Measurements from ENCODE around the gene CD180.
A peak's percentile ranks its signal among the peaks of the same experiment; 100 is the strongest.
"Not testable (repeated sequence)": the region's sequence is repeated elsewhere in the genome, so short reads cannot be mapped to it uniquely, and the experiment has no call there.

CD180 gene

GRCh38 chr5:67187006-67187715 is 9.4 kb downstream of the CD180 start:
- Mint-ChIP-seq H3K4me3 (no peak overlapping the region), H3K27ac (peak overlapping the region; percentile 73), H3K4me1 (ENCODE audit: low read depth) (peaks cover 58% of the 10 kb centered on the region), H3K9me3 (no peaks in the 10 kb centered on the region), H3K36me3 (ENCODE audit: low read depth) (peaks cover 8% of the 10 kb centered on the region), H3K27me3 (no peaks in the 10 kb centered on the region)

DNA sequence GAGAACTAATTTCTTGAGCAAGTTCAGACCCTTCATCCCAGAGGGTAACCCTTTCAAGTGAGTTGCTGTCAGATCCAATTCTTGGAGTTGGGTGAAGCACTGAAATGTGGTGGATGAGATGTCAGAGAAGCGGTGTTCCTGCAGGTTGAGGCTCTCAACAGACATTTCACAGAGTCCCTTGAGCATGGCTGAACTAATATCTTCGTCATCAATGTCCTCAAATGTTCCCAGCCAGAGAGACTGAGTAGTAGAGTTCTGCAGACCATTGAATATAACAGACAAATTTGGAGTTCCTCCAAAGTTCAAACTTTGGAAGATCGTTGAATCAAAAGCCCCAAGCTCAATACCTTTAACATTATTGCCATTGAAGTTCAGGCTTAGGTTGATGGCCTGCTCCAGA is 12.7 kb downstream of the CD180 start:
- no peaks in the 10 kb centered on the region for H3K9me3 Mint-ChIP-seq
- no peak overlapping the region for H3K4me3 Mint-ChIP-seq
- peaks cover 7% of the 10 kb centered on the region for H3K36me3 Mint-ChIP-seq (ENCODE audit: low read depth)
- H3K27me3 Mint-ChIP-seq = no peaks in the 10 kb centered on the region
- peak overlapping the region; percentile 8 for H3K27ac Mint-ChIP-seq
- peaks cover 56% of the 10 kb centered on the region for H3K4me1 Mint-ChIP-seq (ENCODE audit: low read depth)

- peaks cover 2% of the 10 kb centered on the region for H3K9me3 Mint-ChIP-seq
- H3K4me3 Mint-ChIP-seq = peak overlapping the region; percentile 20
- peaks cover 45% of the 10 kb centered on the region for H3K4me1 Mint-ChIP-seq (ENCODE audit: low read depth)
- peak overlapping the region; percentile 69 for H3K27ac Mint-ChIP-seq
- peaks cover 7% of the 10 kb centered on the region for H3K36me3 Mint-ChIP-seq (ENCODE audit: low read depth)
- no peaks in the 10 kb centered on the region for H3K27me3 Mint-ChIP-seq
These were observed 14.3 kb downstream of the CD180 start for GRCh38 chr5:67182301-67182790.

GRCh38 chr5:67181648-67182221 is 14.9 kb downstream of the CD180 start:
- Mint-ChIP-seq H3K4me1 (ENCODE audit: low read depth) (peaks cover 42% of the 10 kb centered on the region), H3K27ac (peak overlapping the region; percentile 77), H3K36me3 (ENCODE audit: low read depth) (peaks cover 9% of the 10 kb centered on the region), H3K27me3 (no peaks in the 10 kb centered on the region), H3K9me3 (peaks cover 5% of the 10 kb centered on the region), H3K4me3 (no peak overlapping the region)

- Mint-ChIP-seq H3K4me3 (no peak overlapping the region), H3K4me1 (ENCODE audit: low read depth) (peaks cover 36% of the 10 kb centered on the region), H3K27me3 (no peaks in the 10 kb centered on the region), H3K9me3 (peaks cover 16% of the 10 kb centered on the region), H3K36me3 (ENCODE audit: low read depth) (peaks cover 10% of the 10 kb centered on the region), H3K27ac (no peak overlapping the region)
These were observed 16.8 kb downstream of the CD180 start for GRCh38 chr5:67179697-67180361.

- H3K4me3 Mint-ChIP-seq = no peak overlapping the region
- H3K36me3 Mint-ChIP-seq (ENCODE audit: low read depth) = peaks cover 10% of the 10 kb centered on the region
- peaks cover 16% of the 10 kb centered on the region for H3K9me3 Mint-ChIP-seq
- no peak overlapping the region for H3K27ac Mint-ChIP-seq
- no peaks in the 10 kb centered on the region for H3K27me3 Mint-ChIP-seq
- peaks cover 36% of the 10 kb centered on the region for H3K4me1 Mint-ChIP-seq (ENCODE audit: low read depth)
These were observed 17.6 kb downstream of the CD180 start for GRCh38 chr5:67178966-67179365.

GRCh38 chr5:67178085-67178484 is 18.5 kb downstream of the CD180 start:
- peaks cover 6% of the 10 kb centered on the region for H3K36me3 Mint-ChIP-seq (ENCODE audit: low read depth)
- no peak overlapping the region for H3K27ac Mint-ChIP-seq
- H3K4me1 Mint-ChIP-seq (ENCODE audit: low read depth) = peaks cover 35% of the 10 kb centered on the region
- H3K9me3 Mint-ChIP-seq = peaks cover 16% of the 10 kb centered on the region
- no peak overlapping the region for H3K4me3 Mint-ChIP-seq
- H3K27me3 Mint-ChIP-seq = no peaks in the 10 kb centered on the region

DNA sequence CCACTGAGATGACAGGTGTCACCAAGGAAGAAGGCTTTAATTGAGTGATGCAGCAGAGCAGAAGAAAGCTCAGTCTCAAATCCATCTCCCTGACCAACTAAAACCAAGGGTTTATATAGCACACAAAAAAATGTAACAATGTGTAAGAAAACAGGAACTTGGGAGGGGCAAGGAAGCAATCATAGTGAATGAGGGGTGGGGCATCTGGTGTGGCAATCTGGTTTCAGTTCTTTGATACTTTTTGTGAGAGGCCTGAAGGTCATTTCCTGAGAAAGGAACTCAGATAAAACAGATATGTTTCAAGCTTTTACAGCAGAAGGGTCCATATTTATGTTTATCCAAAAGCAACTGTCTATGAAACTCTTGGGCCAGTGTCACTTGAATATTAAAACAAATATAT is 19.7 kb downstream of the CD180 start:
- Mint-ChIP-seq H3K36me3 (ENCODE audit: low read depth) (peaks cover 6% of the 10 kb centered on the region), H3K4me3 (no peak overlapping the region)

DNA sequence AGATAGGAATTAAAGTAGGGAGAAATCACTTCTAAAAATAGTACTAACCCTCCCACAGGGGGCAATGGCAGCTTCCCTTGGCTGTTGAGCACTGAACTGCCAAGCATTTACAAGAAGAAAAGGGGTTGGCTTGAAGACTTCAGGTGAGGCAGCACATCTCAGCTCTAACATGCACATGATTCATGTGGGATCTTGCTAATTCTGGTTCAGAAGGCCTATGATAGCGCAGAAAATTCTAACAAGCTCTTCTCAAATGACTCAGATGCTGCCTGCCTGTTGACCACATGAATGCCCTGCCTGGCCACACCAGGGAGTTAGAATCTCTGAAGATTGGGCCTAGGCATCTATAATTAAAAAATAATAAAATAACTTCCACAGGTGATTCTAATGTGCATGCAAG is 22.6 kb downstream of the CD180 start:
- Mint-ChIP-seq H3K4me1 (ENCODE audit: low read depth) (peaks cover 7% of the 10 kb centered on the region), H3K36me3 (ENCODE audit: low read depth) (peaks cover 3% of the 10 kb centered on the region), H3K27me3 (no peaks in the 10 kb centered on the region), H3K9me3 (peaks cover 16% of the 10 kb centered on the region), H3K4me3 (no peak overlapping the region), H3K27ac (no peak overlapping the region)

More for the DNA sequence above, 19.7 kb downstream of the CD180 start:
- Mint-ChIP-seq H3K4me1 (ENCODE audit: low read depth) (peaks cover 24% of the 10 kb centered on the region), H3K27ac (no peak overlapping the region), H3K9me3 (peaks cover 16% of the 10 kb centered on the region), H3K27me3 (no peaks in the 10 kb centered on the region)

GRCh38 chr5:67173351-67173750 is 23.2 kb downstream of the CD180 start:
- not testable (repeated sequence) for H3K4me1 Mint-ChIP-seq (ENCODE audit: low read depth); H3K36me3 Mint-ChIP-seq (ENCODE audit: low read depth)
- H3K9me3 Mint-ChIP-seq = peaks cover 16% of the 10 kb centered on the region

GRCh38 chr5:67170767-67171166 is 25.8 kb downstream of the CD180 start:
- no peaks in the 10 kb centered on the region for H3K36me3 Mint-ChIP-seq (ENCODE audit: low read depth)
- peaks cover 23% of the 10 kb centered on the region for H3K4me1 Mint-ChIP-seq (ENCODE audit: low read depth)
- no peaks in the 10 kb centered on the region for H3K27me3 Mint-ChIP-seq
- H3K27ac Mint-ChIP-seq = no peak overlapping the region
- H3K4me3 Mint-ChIP-seq = no peak overlapping the region
- H3K9me3 Mint-ChIP-seq = peaks cover 5% of the 10 kb centered on the region

More at GRCh38 chr5:67173351-67173750, 23.2 kb downstream of the CD180 start:
- not testable (repeated sequence) for H3K27ac Mint-ChIP-seq, H3K27me3 Mint-ChIP-seq, H3K4me3 Mint-ChIP-seq

DNA sequence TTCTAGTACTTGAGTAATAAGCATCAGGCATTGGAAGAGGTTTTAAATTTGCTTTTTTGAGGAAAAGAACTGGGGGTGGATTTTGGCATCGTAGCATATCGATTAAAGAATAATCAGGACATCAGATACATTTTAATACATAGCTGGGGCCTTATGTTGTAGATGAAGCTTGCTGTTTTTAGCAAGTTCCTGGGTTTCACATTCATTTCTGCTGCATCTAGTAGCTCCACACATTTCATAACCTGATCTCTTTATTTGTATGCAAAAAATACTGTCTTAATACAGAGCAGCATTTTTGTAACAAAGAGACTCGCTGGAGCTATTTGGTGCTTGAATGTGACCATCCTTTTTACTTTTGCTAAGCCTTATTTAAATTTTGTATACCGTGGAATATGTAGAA is 28.5 kb downstream of the CD180 start:
- Mint-ChIP-seq H3K9me3 (no peaks in the 10 kb centered on the region), H3K27me3 (no peaks in the 10 kb centered on the region), H3K4me3 (peak overlapping the region; percentile 7), H3K4me1 (ENCODE audit: low read depth) (peaks cover 33% of the 10 kb centered on the region), H3K27ac (peak overlapping the region; percentile 18), H3K36me3 (ENCODE audit: low read depth) (peaks cover 12% of the 10 kb centered on the region)

GRCh38 chr5:67166460-67167285 is 29.9 kb downstream of the CD180 start:
- Mint-ChIP-seq H3K27me3 (no peaks in the 10 kb centered on the region), H3K4me1 (ENCODE audit: low read depth) (peaks cover 47% of the 10 kb centered on the region), H3K36me3 (ENCODE audit: low read depth) (peaks cover 23% of the 10 kb centered on the region)

DNA sequence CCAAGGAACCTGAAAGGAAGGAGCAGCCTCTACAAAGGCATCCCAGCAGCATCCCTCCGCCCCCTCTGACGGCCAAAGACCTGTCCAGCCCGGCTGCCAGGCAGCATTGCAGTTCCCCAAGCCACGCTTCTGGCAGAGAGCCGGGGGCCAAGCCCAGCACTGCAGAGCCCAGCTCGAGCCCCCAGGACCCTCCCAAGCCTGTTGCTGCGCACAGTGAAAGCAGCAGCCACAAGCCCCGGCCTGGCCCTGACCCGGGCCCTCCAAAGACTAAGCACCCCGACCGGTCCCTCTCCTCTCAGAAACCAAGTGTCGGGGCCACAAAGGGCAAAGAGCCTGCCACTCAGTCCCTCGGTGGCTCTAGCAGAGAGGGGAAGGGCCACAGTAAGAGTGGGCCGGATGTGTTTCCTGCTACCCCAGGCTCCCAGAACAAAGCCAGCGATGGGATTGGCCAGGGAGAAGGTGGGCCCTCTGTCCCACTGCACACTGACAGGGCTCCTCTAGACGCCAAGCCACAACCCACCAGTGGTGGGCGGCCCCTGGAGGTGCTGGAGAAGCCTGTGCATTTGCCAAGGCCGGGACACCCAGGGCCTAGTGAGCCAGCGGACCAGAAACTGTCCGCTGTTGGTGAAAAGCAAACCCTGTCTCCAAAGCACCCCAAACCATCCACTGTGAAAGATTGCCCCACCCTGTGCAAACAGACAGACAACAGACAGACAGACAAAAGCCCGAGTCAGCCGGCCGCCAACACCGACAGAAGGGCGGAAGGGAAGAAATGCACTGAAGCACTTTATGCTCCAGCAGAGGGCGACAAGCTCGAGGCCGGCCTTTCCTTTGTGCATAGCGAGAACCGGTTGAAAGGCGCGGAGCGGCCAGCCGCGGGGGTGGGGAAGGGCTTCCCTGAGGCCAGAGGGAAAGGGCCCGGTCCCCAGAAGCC is 30.8 kb downstream of the CD180 start:
- Mint-ChIP-seq H3K4me1 (ENCODE audit: low read depth) (peaks cover 55% of the 10 kb centered on the region), H3K27me3 (no peaks in the 10 kb centered on the region), H3K27ac (peak overlapping the region; percentile 96), H3K9me3 (no peaks in the 10 kb centered on the region), H3K4me3 (peak overlapping the region; percentile 86), H3K36me3 (ENCODE audit: low read depth) (peaks cover 31% of the 10 kb centered on the region)

More at GRCh38 chr5:67166460-67167285, 29.9 kb downstream of the CD180 start:
- Mint-ChIP-seq H3K9me3 (no peaks in the 10 kb centered on the region), H3K27ac (peak overlapping the region; percentile 96), H3K4me3 (peak overlapping the region; percentile 86)

Measured in stimulated activated naive CD8-positive, alpha-beta T cell treated with anti-CD3 and anti-CD28 coated beads, Interleukin-15, Interleukin-2, amounts not matched to agents 100 ng/mL and 50 ng/mL, for 24 hours (primary cell).